Measurements from ENCODE around the gene CCDC136.

Gene CCDC136

GRCh38 chr7:128805225-128805624 lies 13.5 kb downstream of the CCDC136 start:
- DNase-seq (ENCODE audit: low read depth in 2 of 2), result no peak

GRCh38 chr7:128807191-128807590 lies 15.4 kb downstream of the CCDC136 start:
- DNase-seq (ENCODE audit: low read depth in 2 of 2), result no peak

- DNase-seq (ENCODE audit: low read depth in 2 of 2), result no peak
Observed at GRCh38 chr7:128809363-128809762, 17.6 kb downstream of the CCDC136 start.

GRCh38 chr7:128810473-128810872 lies 18.7 kb downstream of the CCDC136 start:
- no peak for DNase-seq (ENCODE audit: low read depth in 2 of 2)

- DNase-seq (ENCODE audit: low read depth in 2 of 2), result no peak
Observed at GRCh38 chr7:128810997-128811396, 19.2 kb downstream of the CCDC136 start.

- DNase-seq (ENCODE audit: low read depth in 2 of 2), result no peak
Observed at GRCh38 chr7:128811631-128812430, 20.1 kb downstream of the CCDC136 start.

GRCh38 chr7:128812514-128813168 lies 20.9 kb downstream of the CCDC136 start:
- DNase-seq (ENCODE audit: low read depth in 2 of 2), result no peak

GRCh38 chr7:128814499-128814898 lies 22.7 kb downstream of the CCDC136 start:
- no peak for DNase-seq (ENCODE audit: low read depth in 2 of 2)

GRCh38 chr7:128815289-128815942 lies 23.6 kb downstream of the CCDC136 start:
- no peak for DNase-seq (ENCODE audit: low read depth in 2 of 2)

GRCh38 chr7:128818694-128819093 lies 26.9 kb downstream of the CCDC136 start:
- no peak for DNase-seq (ENCODE audit: low read depth in 2 of 2)

- no peak for DNase-seq (ENCODE audit: low read depth in 2 of 2)
Observed at GRCh38 chr7:128821724-128822123, 30.0 kb downstream of the CCDC136 start.

GRCh38 chr7:128826512-128826911 lies 34.7 kb downstream of the CCDC136 start:
- no peak for DNase-seq (ENCODE audit: low read depth in 2 of 2)

- no peak for DNase-seq (ENCODE audit: low read depth in 2 of 2)
Observed at GRCh38 chr7:128826916-128827247, 35.1 kb downstream of the CCDC136 start.

- no peak for DNase-seq (ENCODE audit: low read depth in 2 of 2)
Observed at GRCh38 chr7:128827248-128827958, 35.6 kb downstream of the CCDC136 start.

- no peak for DNase-seq (ENCODE audit: low read depth in 2 of 2)
Observed at GRCh38 chr7:128827971-128828711, 36.4 kb downstream of the CCDC136 start.

GRCh38 chr7:128829391-128830166 lies 37.8 kb downstream of the CCDC136 start:
- DNase-seq (ENCODE audit: low read depth in 2 of 2), result no peak

GRCh38 chr7:128830231-128831177 lies 38.7 kb downstream of the CCDC136 start, which contains the start of gene FLNC:
Gene FLNC, plus strand, starts transcription at chr7:128830406. Its CDS starts 232 bp downstream, at chr7:128830638.
- DNase-seq (ENCODE audit: low read depth in 2 of 2), result peak in 1 of 2 donors; percentile 22

GRCh38 chr7:128831178-128831993 lies 39.6 kb downstream of the CCDC136 start:
- DNase-seq (ENCODE audit: low read depth in 2 of 2), result no peak

Data from stimulated activated CD4-positive, alpha-beta T cell treated with anti-CD3 and anti-CD28 coated beads, Interleukin-15, amount 100 ng/mL, for 48 hours (primary cell).